Esophagus muscularis mucosa (tissue), 4 donors: ENCODE data around the gene SMC4.

ENCODE experiments used
- EP300 ChIP-seq: sonication (generic); formaldehyde crosslinking; IDR thresholded peaks from one replicate; pipeline ENCODE4 v1.6.1; 2017; ENCODE audit warnings: antibody characterized with exemption
- POLR2A ChIP-seq: fragments of 450-650 bp; IDR thresholded peaks from one replicate; pipeline ENCODE4 v1.6.1; 2017; ENCODE audit warnings: antibody characterized with exemption, moderate library complexity, mild to moderate bottlenecking, low read depth
- POLR2AphosphoS5 ChIP-seq, 2 donors: sonication (generic); formaldehyde crosslinking; IDR thresholded peaks; one replicate each; pipeline ENCODE4 v1.6.1; 2017; ENCODE audit warnings: antibody characterized with exemption in 2 of 2
- TF ChIP-seq, protein P1 (sequence below), 3 experiments: fragments of 200-600 bp in 2 of 3; fragments of 450-650 bp in 1 of 3; sonication (generic) in 2 of 3; IDR thresholded peaks; one replicate each; pipeline ENCODE4 v1.5.1; 2017 to 2019; ENCODE audit warnings: antibody characterized with exemption in 3 of 3, mild to moderate bottlenecking in 2 of 3, moderate library complexity in 1 of 3

DNA sequence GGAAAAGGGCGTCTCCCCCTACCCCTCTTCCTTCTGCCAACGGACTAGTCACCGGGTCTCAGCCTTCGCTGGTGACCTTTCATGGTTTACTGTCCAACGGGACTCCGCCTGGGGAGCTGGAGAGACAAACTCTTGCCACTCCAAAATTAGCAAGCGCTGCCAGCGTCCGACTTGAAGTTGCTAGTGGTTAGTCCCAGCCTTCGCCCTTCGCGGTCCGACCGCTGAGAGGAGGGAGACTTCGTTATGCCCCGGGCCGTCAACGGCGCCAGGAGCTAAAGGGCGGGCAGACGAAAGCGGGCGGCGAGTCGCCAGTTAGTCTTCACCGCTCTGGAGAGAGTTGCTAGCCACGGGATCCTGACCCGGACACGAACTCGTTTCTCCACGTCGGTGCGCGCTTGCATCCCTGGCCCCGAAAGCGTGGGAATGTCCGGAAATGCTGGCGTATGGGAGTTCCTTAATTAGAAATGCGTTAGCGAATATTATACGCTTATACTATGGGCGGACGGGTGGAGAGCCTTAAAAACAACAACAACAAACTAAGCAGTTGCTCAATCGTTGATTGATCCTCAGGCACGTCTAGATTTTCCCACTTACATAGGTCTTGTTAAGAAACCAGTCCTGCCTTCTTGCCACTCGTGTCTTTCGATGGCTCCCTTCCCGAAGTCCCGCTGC, 716 bp downstream of the SMC4 start:
- no peak for TF ChIP-seq EP300
- TF ChIP-seq POLR2AphosphoS5 (IDR thresholded peaks at IDR 0.05): no peak
- no peak for TF ChIP-seq POLR2A
- TF ChIP-seq, protein P1, sequence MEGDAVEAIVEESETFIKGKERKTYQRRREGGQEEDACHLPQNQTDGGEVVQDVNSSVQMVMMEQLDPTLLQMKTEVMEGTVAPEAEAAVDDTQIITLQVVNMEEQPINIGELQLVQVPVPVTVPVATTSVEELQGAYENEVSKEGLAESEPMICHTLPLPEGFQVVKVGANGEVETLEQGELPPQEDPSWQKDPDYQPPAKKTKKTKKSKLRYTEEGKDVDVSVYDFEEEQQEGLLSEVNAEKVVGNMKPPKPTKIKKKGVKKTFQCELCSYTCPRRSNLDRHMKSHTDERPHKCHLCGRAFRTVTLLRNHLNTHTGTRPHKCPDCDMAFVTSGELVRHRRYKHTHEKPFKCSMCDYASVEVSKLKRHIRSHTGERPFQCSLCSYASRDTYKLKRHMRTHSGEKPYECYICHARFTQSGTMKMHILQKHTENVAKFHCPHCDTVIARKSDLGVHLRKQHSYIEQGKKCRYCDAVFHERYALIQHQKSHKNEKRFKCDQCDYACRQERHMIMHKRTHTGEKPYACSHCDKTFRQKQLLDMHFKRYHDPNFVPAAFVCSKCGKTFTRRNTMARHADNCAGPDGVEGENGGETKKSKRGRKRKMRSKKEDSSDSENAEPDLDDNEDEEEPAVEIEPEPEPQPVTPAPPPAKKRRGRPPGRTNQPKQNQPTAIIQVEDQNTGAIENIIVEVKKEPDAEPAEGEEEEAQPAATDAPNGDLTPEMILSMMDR (IDR thresholded peaks at IDR 0.05): no peak
